ENCODE results near the gene OMA1.

Gene OMA1

GRCh38 chr1:58573705-58574591 is 27.4 kb upstream of the OMA1 start:
- Histone ChIP-seq H3K4me1 (ENCODE audit: low read length) (peaks cover 6% of the 10 kb centered on the region; the same call in 1 of the 2 replicates), H3K9me2 (replicated peaks; ENCODE audit: insufficient read depth, low read length) (no peaks in the 10 kb centered on the region), H3K36me3 (replicated peaks; ENCODE audit: insufficient read depth, low read length) (no peaks in the 10 kb centered on the region), H3F3A (ENCODE audit: insufficient read depth, low read length) (no peaks in the 10 kb centered on the region), H3K4me3 (ENCODE audit: low read length) (no peak overlapping the region), H3K27ac (ENCODE audit: low read length) (no peak overlapping the region), H4K20me1 (ENCODE audit: insufficient read depth, low read length) (no peaks in the 10 kb centered on the region), H3K79me2 (ENCODE audit: low read length) (no peaks in the 10 kb centered on the region), H3K9ac (ENCODE audit: low read length) (no peak overlapping the region), H3K4me2 (ENCODE audit: low read depth, low read length) (no peak overlapping the region), H3K9me3 (replicated peaks; ENCODE audit: insufficient read depth, low read length) (no peaks in the 10 kb centered on the region), H2AFZ (ENCODE audit: low read length) (no peak overlapping the region), H3K27me3 (replicated peaks; ENCODE audit: insufficient read depth, low read length) (no peaks in the 10 kb centered on the region; the same call in 1 of the 2 replicates)
- peak; percentile 80 for DNase-seq
- TF ChIP-seq CTCF (IDR thresholded peaks at IDR 0.05; ENCODE audit: low read length) = no peak
- no peak for TF ChIP-seq EZH2phosphoT487 (IDR thresholded peaks at IDR 0.05; ENCODE audit: low read length)
- no peak for TF ChIP-seq EZH2 (optimal IDR thresholded peaks at IDR 0.05; ENCODE audit: low read depth, low read length)

- TF ChIP-seq EZH2phosphoT487 (IDR thresholded peaks at IDR 0.05; ENCODE audit: low read length) = no peak
- no peak for TF ChIP-seq CTCF (IDR thresholded peaks at IDR 0.05; ENCODE audit: low read length)
- peaks cover 6% of the 10 kb centered on the region; the same call in 1 of the 2 replicates for H3K4me1 ChIP-seq (ENCODE audit: low read length)
- H3F3A ChIP-seq (ENCODE audit: insufficient read depth, low read length) = no peaks in the 10 kb centered on the region
- DNase-seq = no peak
- no peaks in the 10 kb centered on the region for H3K9me2 ChIP-seq (replicated peaks; ENCODE audit: insufficient read depth, low read length)
- H3K4me2 ChIP-seq (ENCODE audit: low read depth, low read length) = no peak overlapping the region
- H3K27me3 ChIP-seq (replicated peaks; ENCODE audit: insufficient read depth, low read length) = no peaks in the 10 kb centered on the region; the same call in 1 of the 2 replicates
- H3K9me3 ChIP-seq (replicated peaks; ENCODE audit: insufficient read depth, low read length) = no peaks in the 10 kb centered on the region
- no peaks in the 10 kb centered on the region for H4K20me1 ChIP-seq (ENCODE audit: insufficient read depth, low read length)
- H3K79me2 ChIP-seq (ENCODE audit: low read length) = no peaks in the 10 kb centered on the region
- H3K36me3 ChIP-seq (replicated peaks; ENCODE audit: insufficient read depth, low read length) = no peaks in the 10 kb centered on the region
- H3K9ac ChIP-seq (ENCODE audit: low read length) = no peak overlapping the region
- no peak overlapping the region for H2AFZ ChIP-seq (ENCODE audit: low read length)
- H3K4me3 ChIP-seq (ENCODE audit: low read length) = no peak overlapping the region
- H3K27ac ChIP-seq (ENCODE audit: low read length) = no peak overlapping the region
These were observed 26.6 kb upstream of the OMA1 start for GRCh38 chr1:58573138-58573537.

- no peak overlapping the region for H3K9ac ChIP-seq (ENCODE audit: low read length)
- H3K27ac ChIP-seq (ENCODE audit: low read length) = no peak overlapping the region
- no peaks in the 10 kb centered on the region for H3K9me3 ChIP-seq (replicated peaks; ENCODE audit: insufficient read depth, low read length)
- no peaks in the 10 kb centered on the region; the same call in 1 of the 2 replicates for H3K27me3 ChIP-seq (replicated peaks; ENCODE audit: insufficient read depth, low read length)
- H3K36me3 ChIP-seq (replicated peaks; ENCODE audit: insufficient read depth, low read length) = no peaks in the 10 kb centered on the region
- no peak for DNase-seq
- no peak overlapping the region for H3K4me3 ChIP-seq (ENCODE audit: low read length)
- H3K4me2 ChIP-seq (ENCODE audit: low read depth, low read length) = no peak overlapping the region
- no peaks in the 10 kb centered on the region for H3K79me2 ChIP-seq (ENCODE audit: low read length)
- H3F3A ChIP-seq (ENCODE audit: insufficient read depth, low read length) = no peaks in the 10 kb centered on the region
- H2AFZ ChIP-seq (ENCODE audit: low read length) = no peak overlapping the region
- H4K20me1 ChIP-seq (ENCODE audit: insufficient read depth, low read length) = no peaks in the 10 kb centered on the region
- TF ChIP-seq EZH2phosphoT487 (IDR thresholded peaks at IDR 0.05; ENCODE audit: low read length) = no peak
- no peak for TF ChIP-seq CTCF (IDR thresholded peaks at IDR 0.05; ENCODE audit: low read length)
- no peak for TF ChIP-seq EZH2 (optimal IDR thresholded peaks at IDR 0.05; ENCODE audit: low read depth, low read length)
- H3K4me1 ChIP-seq (ENCODE audit: low read length) = peaks cover 6% of the 10 kb centered on the region; the same call in 1 of the 2 replicates
- H3K9me2 ChIP-seq (replicated peaks; ENCODE audit: insufficient read depth, low read length) = no peaks in the 10 kb centered on the region
These were observed 26.2 kb upstream of the OMA1 start for GRCh38 chr1:58572690-58573089.
